Activated naive CD4-positive, alpha-beta T cell treated with anti-CD3 and anti-CD28 coated beads, Interleukin-2, amount 50 U/mL, for 72 hours (primary cell): ENCODE measurements around the gene FHIT. TPM values are rescaled to one million over a fixed set of nuclear protein-coding genes. Genes with fewer than 3 reads are reported as not detected.
A peak's percentile ranks its signal among the peaks of the same experiment; 100 is the strongest.
"Not testable (repeated sequence)": the region's sequence is repeated elsewhere in the genome, so short reads cannot be mapped to it uniquely, and the experiment has no call there.

Experiments
- ATAC-seq, 2 donors: fragments of 150-1000 bp; cut with Tn5 transposase; 2 replicates each; pipeline ENCODE4 v1.10.0; 2021; ENCODE audit warnings: mild to moderate bottlenecking in 2 of 2, moderate library complexity in 2 of 2
- DNase-seq, 2 donors: peaks; one replicate each; pipeline ENCODE4 v3.0.0; 2021 to 2022; ENCODE audit warnings: low spot score in 2 of 2
- H3K27ac Mint-ChIP-seq, 2 donors: one replicate each; pipeline ENCODE4 v1.8.0; 2022; ENCODE audit warnings: mild to moderate bottlenecking in 2 of 2, mixed read lengths in 2 of 2
- H3K36me3 Mint-ChIP-seq, 2 donors: one replicate each; pipeline ENCODE4 v1.8.0; 2022; ENCODE audit warnings: mixed read lengths in 2 of 2
- H3K9me3 Mint-ChIP-seq, 2 donors: one replicate each; pipeline ENCODE4 v1.8.0; 2022; ENCODE audit warnings: mixed read lengths in 2 of 2
- total RNA-seq, 2 donors: library from RNA; stranded (reverse); gene quantifications; one replicate each; pipeline ENCODE4 v1.2.3, GENCODE V29; 2022

The FHIT gene
- total RNA-seq, 2 donors from 2014 or later = 21.3 to 37.0 TPM

- ATAC-seq (no peak), DNase-seq (no peak)
- peaks cover 11 to 24% of the 10 kb centered on the region in 2 donors for H3K36me3 Mint-ChIP-seq
- peaks cover 13 to 19% of the 10 kb centered on the region in 2 donors for H3K9me3 Mint-ChIP-seq
- no peak overlapping the region for H3K27ac Mint-ChIP-seq
Measured at GRCh38 chr3:59970376-59970775, 1280.9 kb downstream of the FHIT start.

- no peak for ATAC-seq
- H3K27ac Mint-ChIP-seq = no peak overlapping the region
Measured at GRCh38 chr3:59968513-59969045, 1282.7 kb downstream of the FHIT start.

GRCh38 chr3:59963676-59964075 lies 1287.6 kb downstream of the FHIT start:
- Mint-ChIP-seq H3K36me3 (peaks cover 28 to 33% of the 10 kb centered on the region in 2 donors), H3K27ac (no peak overlapping the region), H3K9me3 (peaks cover 10 to 27% of the 10 kb centered on the region in 2 donors)
- ATAC-seq = no peak
- no peak for DNase-seq

More at GRCh38 chr3:59968513-59969045, 1282.7 kb downstream of the FHIT start:
- Mint-ChIP-seq H3K36me3 (peaks cover 11 to 12% of the 10 kb centered on the region in 2 donors), H3K9me3 (peaks cover 13 to 14% of the 10 kb centered on the region in 2 donors)
- no peak for DNase-seq

- Mint-ChIP-seq H3K9me3 (peaks cover 18 to 41% of the 10 kb centered on the region in 2 donors), H3K36me3 (peaks cover 49 to 61% of the 10 kb centered on the region in 2 donors), H3K27ac (peak overlapping the region in 1 of 2 donors; percentile 55)
- DNase-seq = no peak
- ATAC-seq = no peak
Measured at GRCh38 chr3:59957150-59957549, 1294.1 kb downstream of the FHIT start.

DNA sequence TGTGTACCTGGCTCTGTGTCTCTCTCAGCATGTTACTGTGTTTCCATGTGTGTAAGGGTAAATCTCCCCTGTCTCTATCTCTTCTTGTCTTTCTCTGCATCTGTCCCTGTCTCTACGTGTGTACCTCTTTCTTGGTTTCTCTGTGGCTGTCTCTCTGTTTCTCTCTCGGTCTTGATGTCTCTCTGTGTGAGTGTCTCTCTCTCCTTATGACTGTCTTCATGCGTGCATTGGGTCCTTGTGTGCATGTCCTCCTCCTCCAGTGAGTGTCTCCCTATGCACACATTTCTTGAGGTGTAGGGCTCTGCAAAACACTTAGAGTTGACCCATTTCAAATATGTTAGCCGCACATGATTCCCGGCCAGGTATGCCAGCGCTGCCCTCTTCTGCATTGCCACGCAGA lies 1298.1 kb downstream of the FHIT start:
- ATAC-seq = peak in 1 of 2 donors; percentile 59
- H3K9me3 Mint-ChIP-seq = peaks cover 30 to 38% of the 10 kb centered on the region in 2 donors
- no peak for DNase-seq
- H3K36me3 Mint-ChIP-seq = peaks cover 45 to 56% of the 10 kb centered on the region in 2 donors
- no peak overlapping the region for H3K27ac Mint-ChIP-seq

- H3K27ac Mint-ChIP-seq = no peak overlapping the region
- DNase-seq (no peak), ATAC-seq (no peak)
- peaks cover 41 to 46% of the 10 kb centered on the region in 2 donors for H3K36me3 Mint-ChIP-seq
- H3K9me3 Mint-ChIP-seq = peaks cover 23 to 33% of the 10 kb centered on the region in 2 donors
Measured at GRCh38 chr3:59949311-59949710, 1301.9 kb downstream of the FHIT start.

DNA sequence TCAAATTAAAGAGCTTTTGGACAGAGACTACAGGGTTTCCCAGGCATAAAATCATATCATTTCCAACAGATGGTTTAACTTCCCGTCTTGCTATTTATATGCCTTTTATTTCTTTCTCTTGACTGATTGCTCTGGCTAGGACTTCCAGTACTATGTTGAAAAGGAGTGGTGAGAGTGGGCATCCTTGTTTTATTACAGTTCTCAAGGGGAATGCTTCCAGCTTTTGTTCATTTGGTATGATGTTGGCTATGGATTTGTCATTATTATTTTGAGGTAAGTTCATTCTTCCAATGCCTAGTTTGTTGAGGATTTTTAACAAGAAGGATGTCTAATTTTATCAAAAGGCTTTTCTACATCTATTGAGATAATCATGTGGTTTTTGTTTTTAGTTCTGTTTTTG lies 1304.9 kb downstream of the FHIT start:
- Mint-ChIP-seq H3K27ac (no peak overlapping the region), H3K36me3 (peaks cover 25 to 28% of the 10 kb centered on the region in 2 donors), H3K9me3 (peaks cover 9 to 18% of the 10 kb centered on the region in 2 donors)
- ATAC-seq (no peak), DNase-seq (no peak)

DNA sequence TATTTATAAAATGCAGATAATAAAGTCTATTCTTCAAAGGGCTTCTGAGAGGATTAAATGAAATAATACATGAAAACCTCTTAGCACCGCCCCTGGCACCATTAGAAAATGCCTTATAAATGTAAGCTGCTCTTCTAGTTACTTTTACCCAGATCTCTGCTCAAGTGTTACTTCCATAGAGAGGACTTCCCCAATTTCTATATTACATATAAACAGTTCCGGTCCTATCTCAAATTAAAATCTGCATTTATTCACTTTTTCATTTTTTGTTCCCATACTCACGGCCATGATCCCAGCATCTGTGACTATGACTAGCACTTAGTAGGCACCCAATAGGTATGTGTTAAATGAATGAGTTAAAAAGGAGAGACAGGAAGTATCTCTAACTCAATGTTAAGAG lies 1310.5 kb downstream of the FHIT start:
- Mint-ChIP-seq H3K36me3 (peaks cover 6 to 8% of the 10 kb centered on the region in 2 donors), H3K27ac (no peak overlapping the region), H3K9me3 (no peaks in the 10 kb centered on the region)
- ATAC-seq (peak in 1 of 2 donors; percentile 57), DNase-seq (no peak)

- Mint-ChIP-seq H3K9me3 (no peaks in the 10 kb centered on the region), H3K27ac (no peak overlapping the region), H3K36me3 (peaks cover 6 to 8% of the 10 kb centered on the region in 2 donors)
- DNase-seq (no peak), ATAC-seq (no peak)
Measured at GRCh38 chr3:59939826-59940426, 1311.3 kb downstream of the FHIT start.

DNA sequence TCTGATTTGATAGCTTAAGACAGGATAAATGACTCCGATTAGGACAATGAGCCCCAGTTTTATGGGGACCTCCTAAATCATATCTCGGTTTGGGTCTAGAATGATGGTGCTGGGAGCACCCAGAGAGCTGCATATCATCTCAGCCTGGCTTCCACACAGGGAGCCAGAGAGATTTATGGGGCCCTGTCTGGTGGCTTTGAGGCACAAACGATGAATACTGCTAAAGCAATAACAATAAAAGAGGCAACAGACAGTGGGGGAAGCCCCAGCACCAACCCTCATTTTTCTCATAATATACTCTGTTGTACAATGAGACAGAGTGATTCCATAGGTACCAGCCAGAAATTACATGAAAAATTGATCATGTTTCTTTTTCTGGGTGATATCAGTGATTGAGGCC lies 1312.4 kb downstream of the FHIT start:
- peaks cover 8 to 16% of the 10 kb centered on the region in 2 donors for H3K36me3 Mint-ChIP-seq
- peaks cover 0 to 4% of the 10 kb centered on the region in 2 donors for H3K9me3 Mint-ChIP-seq
- H3K27ac Mint-ChIP-seq = no peak overlapping the region
- ATAC-seq (no peak), DNase-seq (no peak)

DNA sequence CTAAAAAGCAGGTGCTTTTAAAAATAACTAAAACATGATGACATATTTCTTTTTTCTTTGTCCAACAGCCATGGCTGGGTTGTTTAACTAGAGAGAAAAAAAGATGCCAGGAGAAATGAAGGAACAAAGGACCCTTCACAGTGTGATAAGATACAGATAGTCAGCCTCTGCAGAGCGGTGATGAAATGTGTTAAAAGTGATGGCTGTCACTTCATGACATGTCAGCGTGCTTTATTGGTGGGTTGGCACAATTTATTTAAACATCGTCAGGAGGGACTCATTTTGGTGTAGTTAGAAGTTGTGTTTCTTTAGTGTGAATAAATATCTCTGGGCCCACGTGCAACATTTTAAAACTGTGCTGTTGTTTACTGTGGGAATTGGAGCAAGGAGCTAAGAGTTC lies 1314.1 kb downstream of the FHIT start:
- no peak for ATAC-seq
- H3K36me3 Mint-ChIP-seq = peaks cover 15 to 31% of the 10 kb centered on the region in 2 donors
- no peak overlapping the region for H3K27ac Mint-ChIP-seq
- peaks cover 0 to 9% of the 10 kb centered on the region in 2 donors for H3K9me3 Mint-ChIP-seq
- no peak for DNase-seq

GRCh38 chr3:59936472-59936871 lies 1314.8 kb downstream of the FHIT start:
- no peak for DNase-seq
- H3K9me3 Mint-ChIP-seq = peaks cover 0 to 9% of the 10 kb centered on the region in 2 donors
- H3K27ac Mint-ChIP-seq = no peak overlapping the region
- peaks cover 12 to 37% of the 10 kb centered on the region in 2 donors for H3K36me3 Mint-ChIP-seq
- ATAC-seq = no peak

DNA sequence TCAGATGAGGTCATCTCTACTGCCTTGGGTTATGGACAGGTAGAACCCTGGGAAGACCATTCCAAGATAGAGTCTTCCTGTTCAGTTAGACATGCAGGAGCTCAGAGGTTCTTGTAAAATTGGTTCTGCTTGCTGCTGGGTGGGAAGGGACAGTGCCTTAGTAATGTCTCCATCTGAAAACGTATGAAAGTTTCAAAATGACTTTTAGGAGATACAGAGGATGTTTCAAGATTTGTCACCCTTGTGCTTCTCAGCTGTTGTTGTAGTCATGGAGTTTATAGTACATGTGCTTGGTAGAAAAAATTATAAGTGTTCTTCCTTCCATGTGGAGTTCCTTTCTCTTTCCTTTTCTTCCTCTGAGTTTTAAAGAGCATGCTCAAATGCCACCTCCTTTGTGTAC lies 1316.2 kb downstream of the FHIT start:
- Mint-ChIP-seq H3K27ac (peak overlapping the region; percentile 81 to 84), H3K9me3 (peaks cover 0 to 9% of the 10 kb centered on the region in 2 donors), H3K36me3 (peaks cover 12 to 40% of the 10 kb centered on the region in 2 donors)
- peak in 1 of 2 donors; percentile 10 for DNase-seq
- peak; percentile 97 to 100 for ATAC-seq

DNA sequence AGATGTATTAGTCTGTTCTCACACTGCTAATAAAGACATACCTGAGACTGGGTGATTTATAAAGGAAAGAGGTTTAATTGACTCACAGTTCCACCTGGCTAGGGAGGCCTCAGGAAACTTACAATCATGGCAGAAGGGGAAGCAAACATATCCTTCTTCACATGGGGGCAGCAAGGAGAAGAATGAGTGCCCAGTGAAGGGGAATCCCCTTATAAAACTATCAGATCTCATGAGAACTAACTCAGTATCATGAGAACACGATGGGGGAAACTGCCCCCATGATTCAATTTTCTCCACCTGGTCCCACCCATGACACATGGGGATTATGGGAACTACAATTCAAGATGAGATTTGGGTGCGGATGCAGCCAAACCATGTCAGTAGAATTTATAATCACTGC lies 1316.7 kb downstream of the FHIT start:
- not testable (repeated sequence) for H3K9me3 Mint-ChIP-seq
- DNase-seq (peak in 1 of 2 donors; percentile 6), ATAC-seq (peak; percentile 36 to 49)
- H3K27ac Mint-ChIP-seq = peak overlapping the region in 1 of 2 donors; percentile 81
- H3K36me3 Mint-ChIP-seq = peaks cover 12 to 44% of the 10 kb centered on the region in 2 donors

DNA sequence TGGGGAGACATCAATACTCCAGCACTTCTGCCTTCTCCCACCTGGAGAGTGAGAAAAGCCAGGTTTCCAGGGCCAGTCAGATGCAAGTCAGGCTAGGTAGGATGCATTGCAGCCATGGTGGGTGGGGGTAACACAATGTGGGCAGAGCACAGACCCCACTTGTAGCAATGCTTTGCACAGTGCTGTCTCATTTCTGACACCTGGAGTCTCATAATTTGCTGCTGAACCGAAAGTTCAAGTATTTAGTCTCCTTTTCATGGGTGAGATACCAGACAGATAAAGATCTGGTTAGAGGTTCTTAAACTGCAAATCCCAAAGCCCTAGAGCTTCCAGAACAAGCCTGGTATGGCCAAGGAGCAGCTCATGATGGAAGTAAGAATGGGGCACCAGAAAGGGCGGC lies 1321.1 kb downstream of the FHIT start:
- peaks cover 12 to 43% of the 10 kb centered on the region in 2 donors for H3K36me3 Mint-ChIP-seq
- ATAC-seq = no peak
- peak overlapping the region in 1 of 2 donors; percentile 22 for H3K27ac Mint-ChIP-seq

GRCh38 chr3:59927056-59927455 lies 1324.2 kb downstream of the FHIT start:
- Mint-ChIP-seq H3K9me3 (peaks cover 3 to 4% of the 10 kb centered on the region in 2 donors), H3K27ac (no peak overlapping the region), H3K36me3 (peaks cover 7 to 21% of the 10 kb centered on the region in 2 donors)
- no peak for ATAC-seq
- no peak for DNase-seq

More for the DNA sequence above, 1321.1 kb downstream of the FHIT start:
- DNase-seq = no peak
- H3K9me3 Mint-ChIP-seq = peaks cover 0 to 9% of the 10 kb centered on the region in 2 donors

DNA sequence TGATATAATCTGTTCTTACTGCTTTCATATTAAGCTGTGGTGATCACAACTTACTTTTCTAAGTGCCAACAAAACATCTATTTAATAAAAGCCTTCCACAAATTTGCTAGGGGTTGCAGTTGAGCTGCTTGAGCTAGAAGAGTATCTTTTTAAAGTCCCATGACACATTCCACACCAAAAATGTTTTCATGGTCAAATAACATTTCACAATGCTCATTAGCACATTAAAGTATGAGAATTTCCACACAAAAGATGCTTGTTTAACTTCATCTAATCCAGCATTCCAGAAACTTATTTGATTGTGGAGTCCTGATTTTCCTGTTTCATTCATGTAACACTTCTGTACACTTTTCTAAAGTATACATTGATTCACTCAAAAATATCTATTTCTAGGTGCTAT lies 1325.3 kb downstream of the FHIT start:
- Mint-ChIP-seq H3K36me3 (peaks cover 7 to 17% of the 10 kb centered on the region in 2 donors), H3K27ac (no peak overlapping the region), H3K9me3 (peaks cover 3 to 4% of the 10 kb centered on the region in 2 donors)
- DNase-seq = no peak
- no peak for ATAC-seq

GRCh38 chr3:59922192-59922591 lies 1329.1 kb downstream of the FHIT start:
- DNase-seq (no peak), ATAC-seq (no peak)
- H3K9me3 Mint-ChIP-seq = peaks cover 8 to 12% of the 10 kb centered on the region in 2 donors
- H3K27ac Mint-ChIP-seq = peak overlapping the region in 1 of 2 donors; percentile 5
- peaks cover 17 to 25% of the 10 kb centered on the region in 2 donors for H3K36me3 Mint-ChIP-seq
